Esophagus muscularis mucosa (tissue), 4 donors: ENCODE measurements around the gene TMEM121.
"Not testable (repeated sequence)": the region's sequence is repeated elsewhere in the genome, so short reads cannot be mapped to it uniquely, and the experiment has no call there.

Source experiments
- EP300 ChIP-seq: sonication (generic); formaldehyde crosslinking; IDR thresholded peaks from one replicate; pipeline ENCODE4 v1.6.1; 2017; ENCODE audit warnings: antibody characterized with exemption
- POLR2A ChIP-seq: fragments of 450-650 bp; IDR thresholded peaks from one replicate; pipeline ENCODE4 v1.6.1; 2017; ENCODE audit warnings: antibody characterized with exemption, moderate library complexity, mild to moderate bottlenecking, low read depth
- POLR2AphosphoS5 ChIP-seq, 2 donors: sonication (generic); formaldehyde crosslinking; IDR thresholded peaks; one replicate each; pipeline ENCODE4 v1.6.1; 2017; ENCODE audit warnings: antibody characterized with exemption in 2 of 2
- TF ChIP-seq, protein P1 (sequence below), 3 experiments: fragments of 200-600 bp in 2 of 3; fragments of 450-650 bp in 1 of 3; sonication (generic) in 2 of 3; IDR thresholded peaks; one replicate each; pipeline ENCODE4 v1.5.1; 2017 to 2019; ENCODE audit warnings: antibody characterized with exemption in 3 of 3, mild to moderate bottlenecking in 2 of 3, moderate library complexity in 1 of 3

DNA sequence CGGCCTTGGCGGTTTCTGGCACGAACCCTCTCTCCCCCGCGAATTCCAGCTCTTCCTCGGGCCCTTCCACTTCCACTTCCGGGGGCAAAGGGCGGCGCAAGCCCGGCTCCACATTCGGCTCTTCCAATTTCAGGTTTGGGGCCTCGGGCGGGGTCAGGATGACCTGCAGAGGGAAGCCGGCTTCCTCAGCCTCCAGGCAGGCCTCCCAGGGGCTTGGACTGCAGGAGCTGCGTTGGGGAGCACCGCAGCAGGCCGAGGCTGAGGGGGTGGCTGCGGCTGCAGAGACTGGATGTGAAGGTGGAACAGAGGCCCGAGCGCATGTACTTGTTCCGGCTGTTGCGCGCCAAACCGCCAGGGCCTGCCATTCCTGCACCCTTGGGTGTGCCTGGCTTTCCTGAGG, 20.7 kb downstream of the TMEM121 start:
- TF ChIP-seq, protein P1, sequence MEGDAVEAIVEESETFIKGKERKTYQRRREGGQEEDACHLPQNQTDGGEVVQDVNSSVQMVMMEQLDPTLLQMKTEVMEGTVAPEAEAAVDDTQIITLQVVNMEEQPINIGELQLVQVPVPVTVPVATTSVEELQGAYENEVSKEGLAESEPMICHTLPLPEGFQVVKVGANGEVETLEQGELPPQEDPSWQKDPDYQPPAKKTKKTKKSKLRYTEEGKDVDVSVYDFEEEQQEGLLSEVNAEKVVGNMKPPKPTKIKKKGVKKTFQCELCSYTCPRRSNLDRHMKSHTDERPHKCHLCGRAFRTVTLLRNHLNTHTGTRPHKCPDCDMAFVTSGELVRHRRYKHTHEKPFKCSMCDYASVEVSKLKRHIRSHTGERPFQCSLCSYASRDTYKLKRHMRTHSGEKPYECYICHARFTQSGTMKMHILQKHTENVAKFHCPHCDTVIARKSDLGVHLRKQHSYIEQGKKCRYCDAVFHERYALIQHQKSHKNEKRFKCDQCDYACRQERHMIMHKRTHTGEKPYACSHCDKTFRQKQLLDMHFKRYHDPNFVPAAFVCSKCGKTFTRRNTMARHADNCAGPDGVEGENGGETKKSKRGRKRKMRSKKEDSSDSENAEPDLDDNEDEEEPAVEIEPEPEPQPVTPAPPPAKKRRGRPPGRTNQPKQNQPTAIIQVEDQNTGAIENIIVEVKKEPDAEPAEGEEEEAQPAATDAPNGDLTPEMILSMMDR (IDR thresholded peaks at IDR 0.05), result not testable (repeated sequence)
- not testable (repeated sequence) for TF ChIP-seq POLR2A; EP300; POLR2AphosphoS5 (IDR thresholded peaks at IDR 0.05)
